ENCODE data around the gene CAMTA1.

The CAMTA1 gene

DNA sequence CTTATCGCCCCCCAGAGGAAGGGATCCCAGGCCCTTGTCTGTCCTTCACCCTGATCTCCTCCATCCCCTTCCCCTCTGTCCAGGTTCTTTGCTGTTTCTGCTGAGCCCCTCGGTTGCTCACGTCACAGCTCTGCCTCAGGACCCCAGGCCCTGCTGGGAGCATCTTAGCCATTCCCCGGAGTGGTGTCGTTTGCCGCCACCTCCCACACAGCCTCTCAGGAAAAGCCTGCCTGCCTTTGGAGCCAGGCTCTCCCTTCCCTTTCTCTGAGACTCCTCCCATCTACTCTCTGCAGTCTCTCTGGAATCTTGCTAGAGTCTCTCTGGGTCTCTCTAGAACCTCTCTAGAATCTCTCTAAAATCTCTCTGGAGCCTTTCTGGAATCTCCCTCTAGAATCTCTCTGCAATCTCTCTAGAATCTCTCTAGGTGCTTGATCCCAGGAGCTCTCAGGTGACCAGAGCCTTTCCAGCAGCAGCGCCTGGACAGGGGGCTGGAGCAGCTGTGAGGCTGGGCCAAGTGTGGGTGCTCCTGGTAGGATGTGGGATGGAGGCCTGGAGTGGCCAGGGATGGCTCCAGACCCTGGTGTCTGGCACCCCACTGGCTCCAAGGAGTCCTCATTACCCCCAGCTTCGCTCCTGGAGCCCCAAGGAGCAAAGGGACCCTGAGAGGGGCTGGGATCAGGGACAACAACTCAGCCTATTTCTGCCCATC, 702.7 kb downstream of the CAMTA1 start:
- Histone ChIP-seq H3K4me1 (ENCODE audit: insufficient read depth, poor library complexity, severe bottlenecking) (peaks cover 12% of the 10 kb centered on the region), H3K9me3 (ENCODE audit: severe bottlenecking) (no peaks in the 10 kb centered on the region), H3K4me3 (ENCODE audit: severe bottlenecking) (no peak overlapping the region), H3K27me3 (ENCODE audit: insufficient read depth, poor library complexity, severe bottlenecking) (no peaks in the 10 kb centered on the region), H3K27ac (ENCODE audit: poor library complexity, severe bottlenecking) (no peak overlapping the region), H3K36me3 (ENCODE audit: low read depth) (no peaks in the 10 kb centered on the region)
- DNase-seq (ENCODE audit: low spot score) (no peak), ATAC-seq (ENCODE audit: low read depth) (no peak)
- TF ChIP-seq, protein P1, sequence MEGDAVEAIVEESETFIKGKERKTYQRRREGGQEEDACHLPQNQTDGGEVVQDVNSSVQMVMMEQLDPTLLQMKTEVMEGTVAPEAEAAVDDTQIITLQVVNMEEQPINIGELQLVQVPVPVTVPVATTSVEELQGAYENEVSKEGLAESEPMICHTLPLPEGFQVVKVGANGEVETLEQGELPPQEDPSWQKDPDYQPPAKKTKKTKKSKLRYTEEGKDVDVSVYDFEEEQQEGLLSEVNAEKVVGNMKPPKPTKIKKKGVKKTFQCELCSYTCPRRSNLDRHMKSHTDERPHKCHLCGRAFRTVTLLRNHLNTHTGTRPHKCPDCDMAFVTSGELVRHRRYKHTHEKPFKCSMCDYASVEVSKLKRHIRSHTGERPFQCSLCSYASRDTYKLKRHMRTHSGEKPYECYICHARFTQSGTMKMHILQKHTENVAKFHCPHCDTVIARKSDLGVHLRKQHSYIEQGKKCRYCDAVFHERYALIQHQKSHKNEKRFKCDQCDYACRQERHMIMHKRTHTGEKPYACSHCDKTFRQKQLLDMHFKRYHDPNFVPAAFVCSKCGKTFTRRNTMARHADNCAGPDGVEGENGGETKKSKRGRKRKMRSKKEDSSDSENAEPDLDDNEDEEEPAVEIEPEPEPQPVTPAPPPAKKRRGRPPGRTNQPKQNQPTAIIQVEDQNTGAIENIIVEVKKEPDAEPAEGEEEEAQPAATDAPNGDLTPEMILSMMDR (IDR thresholded peaks at IDR 0.05; ENCODE audit: poor library complexity, severe bottlenecking) = no peak

DNA sequence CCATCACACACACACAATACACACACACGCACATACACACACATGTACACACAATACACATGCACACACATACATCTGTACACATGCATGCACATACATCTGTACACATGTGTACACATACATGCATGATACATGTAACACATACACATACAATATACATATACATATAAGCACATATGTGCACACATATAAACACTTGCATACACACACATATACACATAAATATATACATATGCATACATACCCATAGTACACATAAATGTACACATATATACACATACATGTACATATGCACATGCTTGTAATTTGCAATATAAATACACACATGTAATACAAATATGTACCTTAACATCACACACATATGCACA, 703.2 kb downstream of the CAMTA1 start:
- no peaks in the 10 kb centered on the region for H3K27me3 ChIP-seq (ENCODE audit: insufficient read depth, poor library complexity, severe bottlenecking)
- no peaks in the 10 kb centered on the region for H3K36me3 ChIP-seq (ENCODE audit: low read depth)
- H3K4me1 ChIP-seq (ENCODE audit: insufficient read depth, poor library complexity, severe bottlenecking) = peaks cover 12% of the 10 kb centered on the region
- H3K9me3 ChIP-seq (ENCODE audit: severe bottlenecking) = no peaks in the 10 kb centered on the region
- DNase-seq (ENCODE audit: low spot score) (no peak), ATAC-seq (ENCODE audit: low read depth) (no peak)
- H3K4me3 ChIP-seq (ENCODE audit: severe bottlenecking) = no peak overlapping the region
- no peak overlapping the region for H3K27ac ChIP-seq (ENCODE audit: poor library complexity, severe bottlenecking)
- TF ChIP-seq, protein P1 (IDR thresholded peaks at IDR 0.05; ENCODE audit: poor library complexity, severe bottlenecking) = no peak

DNA sequence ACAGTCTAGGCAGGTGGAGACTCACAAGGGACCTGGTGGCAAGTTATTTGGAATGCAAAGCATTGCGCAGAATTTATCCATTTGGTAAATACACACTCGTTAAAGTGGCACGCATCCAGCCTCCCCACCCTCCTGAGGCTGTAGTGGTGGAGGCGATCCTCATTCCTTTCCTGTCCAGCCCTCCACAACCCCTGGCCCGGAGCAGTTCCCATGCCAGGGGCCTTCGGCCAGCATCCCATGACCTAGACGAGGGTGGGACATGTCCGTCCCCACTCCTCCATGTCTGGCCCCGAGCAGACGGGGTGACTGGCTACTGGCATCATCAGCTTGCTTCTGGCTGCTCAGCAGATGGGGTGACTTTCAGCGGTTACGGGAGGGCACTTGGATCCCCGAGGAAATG, 704.3 kb downstream of the CAMTA1 start:
- TF ChIP-seq, protein P1 (IDR thresholded peaks at IDR 0.05; ENCODE audit: poor library complexity, severe bottlenecking) = no peak
- peaks cover 12% of the 10 kb centered on the region for H3K4me1 ChIP-seq (ENCODE audit: insufficient read depth, poor library complexity, severe bottlenecking)
- no peak overlapping the region for H3K4me3 ChIP-seq (ENCODE audit: severe bottlenecking)
- no peaks in the 10 kb centered on the region for H3K27me3 ChIP-seq (ENCODE audit: insufficient read depth, poor library complexity, severe bottlenecking)
- no peaks in the 10 kb centered on the region for H3K36me3 ChIP-seq (ENCODE audit: low read depth)
- DNase-seq (ENCODE audit: low spot score) = no peak
- no peak for ATAC-seq (ENCODE audit: low read depth)
- H3K27ac ChIP-seq (ENCODE audit: poor library complexity, severe bottlenecking) = no peak overlapping the region
- H3K9me3 ChIP-seq (ENCODE audit: severe bottlenecking) = no peaks in the 10 kb centered on the region

DNA sequence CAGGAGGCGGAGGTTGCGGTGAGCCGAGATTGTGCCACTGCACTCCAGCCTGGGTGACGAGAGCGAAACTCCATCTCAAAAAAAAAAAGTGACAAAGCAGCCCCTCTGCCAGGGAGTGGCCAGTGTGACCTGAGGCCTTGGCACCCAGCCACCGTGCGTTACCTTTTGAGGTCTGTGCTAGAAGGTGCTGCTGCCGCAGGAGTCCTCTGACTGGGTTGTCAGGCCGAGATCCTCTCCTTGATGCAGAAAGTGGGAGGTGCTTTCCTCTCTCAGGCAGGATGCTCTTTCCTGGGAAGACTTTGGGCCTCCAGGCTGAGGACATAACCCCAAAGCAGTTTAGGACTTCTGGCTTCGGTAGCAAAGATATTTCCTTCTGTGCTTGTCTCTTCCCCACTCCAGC, 705.3 kb downstream of the CAMTA1 start:
- H3K27me3 ChIP-seq (ENCODE audit: insufficient read depth, poor library complexity, severe bottlenecking) = no peaks in the 10 kb centered on the region
- H3K27ac ChIP-seq (ENCODE audit: poor library complexity, severe bottlenecking) = no peak overlapping the region
- no peaks in the 10 kb centered on the region for H3K9me3 ChIP-seq (ENCODE audit: severe bottlenecking)
- TF ChIP-seq, protein P1 (IDR thresholded peaks at IDR 0.05; ENCODE audit: poor library complexity, severe bottlenecking) = no peak
- H3K36me3 ChIP-seq (ENCODE audit: low read depth) = no peaks in the 10 kb centered on the region
- H3K4me3 ChIP-seq (ENCODE audit: severe bottlenecking) = no peak overlapping the region
- ATAC-seq (ENCODE audit: low read depth) (no peak), DNase-seq (ENCODE audit: low spot score) (no peak)
- peaks cover 12% of the 10 kb centered on the region for H3K4me1 ChIP-seq (ENCODE audit: insufficient read depth, poor library complexity, severe bottlenecking)

DNA sequence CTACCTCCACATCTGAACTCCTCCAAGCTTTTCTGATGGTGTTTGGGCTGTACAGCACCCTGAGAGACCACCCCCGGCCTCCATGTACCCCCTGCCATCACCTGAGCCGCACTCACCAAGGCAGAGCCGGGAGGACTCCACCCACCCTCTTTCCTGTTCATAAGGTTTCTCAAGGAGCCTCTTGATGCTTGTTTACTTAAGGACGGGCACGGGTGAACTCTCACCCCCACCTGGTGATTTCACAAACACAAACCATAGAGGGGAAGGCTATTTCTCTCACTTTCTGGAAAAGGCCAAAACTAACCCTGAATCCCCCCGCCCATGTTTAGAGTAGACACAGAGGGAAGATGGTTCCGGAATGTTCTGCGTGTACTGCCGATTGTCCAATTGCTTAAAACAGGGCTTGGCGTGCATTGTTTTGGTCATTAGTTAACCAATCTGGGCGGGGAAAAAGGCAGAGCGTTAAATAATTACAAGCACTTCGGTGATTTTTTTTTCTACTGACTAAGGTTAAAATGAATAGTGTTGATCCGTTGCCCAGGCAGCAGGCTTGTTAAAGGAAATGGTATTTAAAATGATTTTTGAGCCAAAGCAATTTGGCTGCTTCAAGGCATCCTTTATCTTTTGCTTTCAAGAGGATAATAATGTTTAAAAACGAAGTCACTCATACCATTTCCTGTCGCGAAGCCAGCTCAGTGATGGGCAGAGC, 706.0 kb downstream of the CAMTA1 start:
- Histone ChIP-seq H3K36me3 (ENCODE audit: low read depth) (no peaks in the 10 kb centered on the region), H3K4me1 (ENCODE audit: insufficient read depth, poor library complexity, severe bottlenecking) (peaks cover 12% of the 10 kb centered on the region), H3K27me3 (ENCODE audit: insufficient read depth, poor library complexity, severe bottlenecking) (no peaks in the 10 kb centered on the region), H3K4me3 (ENCODE audit: severe bottlenecking) (no peak overlapping the region), H3K27ac (ENCODE audit: poor library complexity, severe bottlenecking) (no peak overlapping the region), H3K9me3 (ENCODE audit: severe bottlenecking) (no peaks in the 10 kb centered on the region)
- TF ChIP-seq, protein P1 (IDR thresholded peaks at IDR 0.05; ENCODE audit: poor library complexity, severe bottlenecking) = no peak
- ATAC-seq (ENCODE audit: low read depth) (peak; percentile 62), DNase-seq (ENCODE audit: low spot score) (no peak)

Data from RWPE2 (cell line).